GM12801 (cell line): ENCODE data around the gene SDK2.

ENCODE experiments used
- CTCF ChIP-seq: IDR thresholded peaks from one replicate; pipeline ENCODE4 v1.5.1; 2011; ENCODE audit warnings: control low read depth; ENCODE audit not compliant: insufficient read length; ENCODE audit errors: extremely low read depth

SDK2 gene

GRCh38 chr17:73650140-73650539 lies 5.9 kb upstream of the SDK2 start:
- no peak for TF ChIP-seq CTCF

GRCh38 chr17:73648974-73649373 lies 4.7 kb upstream of the SDK2 start:
- no peak for TF ChIP-seq CTCF

GRCh38 chr17:73648543-73648820 lies 4.2 kb upstream of the SDK2 start:
- TF ChIP-seq CTCF: no peak

GRCh38 chr17:73647772-73648542 lies 3.7 kb upstream of the SDK2 start:
- TF ChIP-seq CTCF: no peak

GRCh38 chr17:73647301-73647695 lies 3.1 kb upstream of the SDK2 start:
- TF ChIP-seq CTCF: no peak

- no peak for TF ChIP-seq CTCF
Measured at GRCh38 chr17:73646409-73647300, 2.4 kb upstream of the SDK2 start.

- no peak for TF ChIP-seq CTCF
Measured at GRCh38 chr17:73645050-73645871, 1.0 kb upstream of the SDK2 start.
